D721Med (cell line): ENCODE measurements around the gene BTC.

Experiments
- DNase-seq: peaks from one replicate; pipeline ENCODE4 v3.0.0; 2011; ENCODE audit warnings: low spot score; ENCODE audit not compliant: insufficient read length
- FAIRE-seq: peaks from 2 replicates; lab custom pipeline; 2011; peaks lifted over from hg19 to GRCh38; lab: Jason Lieb, UNC
- TF ChIP-seq, protein P1 (sequence below): IDR thresholded peaks from 2 replicates; pipeline ENCODE4 v1.5.1; 2012; ENCODE audit warnings: mild to moderate bottlenecking, control low read depth; ENCODE audit not compliant: insufficient read depth; ENCODE audit errors: missing control alignments

Gene BTC

DNA sequence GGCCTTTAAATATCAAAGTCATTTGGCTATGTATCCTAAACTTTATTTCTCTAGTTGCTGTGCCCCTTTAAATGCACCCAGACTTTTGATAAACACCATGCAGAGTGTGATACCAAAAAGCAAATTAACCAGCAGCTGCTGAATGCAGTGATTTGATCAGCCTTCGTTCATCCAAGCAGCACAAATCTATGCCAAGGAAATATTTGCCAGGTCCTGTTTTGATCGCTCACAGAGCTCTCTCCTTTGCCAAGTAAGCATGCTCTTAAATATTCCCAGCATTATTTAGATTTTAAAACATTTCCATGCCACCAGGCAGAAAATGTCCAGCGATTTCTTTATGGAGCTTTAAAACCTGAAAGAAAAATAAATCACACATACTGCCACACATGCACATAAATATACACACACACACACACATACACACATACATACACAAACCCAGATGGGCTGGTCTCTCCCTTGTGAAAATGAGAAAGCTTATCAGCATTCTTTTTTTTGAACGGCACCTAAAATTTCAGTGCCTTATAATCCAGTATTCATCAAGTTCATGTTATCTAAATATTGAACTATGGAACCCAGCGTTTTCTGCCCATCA, 35.7 kb downstream of the BTC start:
- no peak for FAIRE-seq
- no peak for DNase-seq
- TF ChIP-seq, protein P1, sequence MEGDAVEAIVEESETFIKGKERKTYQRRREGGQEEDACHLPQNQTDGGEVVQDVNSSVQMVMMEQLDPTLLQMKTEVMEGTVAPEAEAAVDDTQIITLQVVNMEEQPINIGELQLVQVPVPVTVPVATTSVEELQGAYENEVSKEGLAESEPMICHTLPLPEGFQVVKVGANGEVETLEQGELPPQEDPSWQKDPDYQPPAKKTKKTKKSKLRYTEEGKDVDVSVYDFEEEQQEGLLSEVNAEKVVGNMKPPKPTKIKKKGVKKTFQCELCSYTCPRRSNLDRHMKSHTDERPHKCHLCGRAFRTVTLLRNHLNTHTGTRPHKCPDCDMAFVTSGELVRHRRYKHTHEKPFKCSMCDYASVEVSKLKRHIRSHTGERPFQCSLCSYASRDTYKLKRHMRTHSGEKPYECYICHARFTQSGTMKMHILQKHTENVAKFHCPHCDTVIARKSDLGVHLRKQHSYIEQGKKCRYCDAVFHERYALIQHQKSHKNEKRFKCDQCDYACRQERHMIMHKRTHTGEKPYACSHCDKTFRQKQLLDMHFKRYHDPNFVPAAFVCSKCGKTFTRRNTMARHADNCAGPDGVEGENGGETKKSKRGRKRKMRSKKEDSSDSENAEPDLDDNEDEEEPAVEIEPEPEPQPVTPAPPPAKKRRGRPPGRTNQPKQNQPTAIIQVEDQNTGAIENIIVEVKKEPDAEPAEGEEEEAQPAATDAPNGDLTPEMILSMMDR = no peak

- no peak for DNase-seq
- TF ChIP-seq, protein P1 = no peak
- FAIRE-seq = no peak
Observed at GRCh38 chr4:74757136-74757535, 37.2 kb downstream of the BTC start.

DNA sequence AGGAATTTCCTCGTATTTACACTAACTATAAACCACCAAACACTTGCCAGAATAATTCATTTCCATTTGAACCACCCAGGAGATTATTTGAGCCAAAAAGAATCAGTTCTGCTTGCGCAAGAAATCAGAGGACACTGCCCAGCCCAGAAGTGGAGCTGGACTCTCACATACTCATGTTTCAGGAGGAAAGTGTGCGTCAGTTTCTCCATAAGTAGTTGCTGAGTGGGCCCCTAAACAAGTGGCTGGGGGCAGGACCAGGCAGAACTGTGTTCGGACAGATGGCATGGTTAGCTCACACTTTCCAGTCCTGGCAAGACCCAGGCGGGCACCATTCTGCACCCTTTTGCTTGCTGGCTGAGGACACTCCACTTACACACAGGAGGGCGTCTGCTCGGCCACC, 38.8 kb downstream of the BTC start:
- TF ChIP-seq, protein P1 = no peak
- FAIRE-seq (no peak), DNase-seq (no peak)

DNA sequence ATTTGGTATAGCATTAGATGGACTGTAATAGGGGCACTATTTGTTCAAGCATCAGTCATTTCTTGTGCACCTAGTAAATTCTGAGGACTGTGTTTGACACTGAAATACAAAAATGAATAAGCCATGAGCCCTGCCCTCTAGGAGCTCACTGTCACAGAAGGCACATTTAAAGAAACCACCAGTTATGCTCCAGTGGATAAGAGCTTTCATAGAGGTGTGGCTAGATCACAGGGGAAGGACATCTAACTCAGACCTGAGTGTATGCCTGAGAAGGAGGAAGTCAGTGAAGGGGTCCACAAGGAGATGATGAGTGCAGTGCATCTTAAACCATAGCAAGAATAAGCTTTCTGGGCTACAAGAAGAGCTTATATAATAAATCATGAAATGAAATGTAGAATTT, 40.1 kb downstream of the BTC start:
- no peak for FAIRE-seq
- DNase-seq = no peak
- TF ChIP-seq, protein P1 = no peak

DNA sequence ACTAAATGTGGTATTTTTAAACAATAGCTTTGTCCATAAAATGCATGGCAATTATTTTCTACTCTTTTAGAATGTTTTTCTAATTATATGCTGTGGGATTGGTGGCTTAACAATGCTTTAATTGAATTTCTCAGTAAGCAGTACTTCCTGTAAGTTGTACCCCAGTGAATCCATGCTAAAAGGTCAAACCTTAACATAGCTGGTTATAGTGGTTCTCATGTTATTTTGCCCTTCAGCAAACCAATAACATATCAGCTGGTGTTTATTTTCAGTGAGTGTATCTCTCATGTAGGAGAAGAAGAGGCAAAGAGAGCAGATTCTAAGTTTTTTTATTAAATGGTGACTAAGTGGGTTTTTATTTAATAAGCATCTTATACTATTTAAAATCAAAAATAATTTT, 41.5 kb downstream of the BTC start:
- FAIRE-seq = no peak
- TF ChIP-seq, protein P1 = no peak
- DNase-seq = no peak

DNA sequence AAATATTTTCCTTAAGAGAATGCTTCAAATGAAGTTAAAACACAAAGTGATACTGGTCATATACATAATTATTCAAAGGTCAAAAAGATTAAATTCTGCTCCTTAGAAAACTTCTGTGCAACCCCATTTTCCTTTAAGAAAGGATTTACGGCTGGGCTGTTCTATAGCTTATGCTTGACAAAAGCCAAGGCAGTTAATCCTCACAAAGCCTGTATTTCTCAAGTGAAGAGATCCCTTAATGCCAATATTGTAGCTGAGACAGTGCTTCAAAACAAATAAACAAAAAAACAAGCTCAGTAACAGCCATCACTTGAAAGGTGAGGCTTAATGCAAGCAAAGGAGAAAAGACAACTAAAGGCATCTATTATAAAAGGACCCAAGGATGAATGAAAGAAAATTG, 42.5 kb downstream of the BTC start:
- TF ChIP-seq, protein P1 = no peak
- peak; percentile 95 for FAIRE-seq
- no peak for DNase-seq

DNA sequence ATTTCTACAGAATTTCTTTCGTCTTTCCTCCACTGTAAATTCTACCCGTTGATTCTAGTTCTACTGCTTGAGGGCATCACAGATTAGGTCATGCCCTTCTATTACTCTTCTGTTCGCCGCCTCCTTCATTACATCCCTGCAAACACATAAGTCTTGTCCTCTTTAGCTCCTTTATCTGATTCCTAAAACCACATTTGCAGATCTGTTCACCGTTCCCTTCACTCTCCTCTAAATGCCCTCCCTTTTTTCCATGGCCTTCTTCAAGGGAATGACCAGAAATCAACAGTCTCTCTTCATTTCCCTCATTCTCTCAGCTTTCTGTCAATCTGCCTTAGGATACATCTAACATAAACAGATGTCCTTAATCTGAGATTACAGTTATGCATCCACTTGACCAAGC, 43.1 kb downstream of the BTC start:
- FAIRE-seq = peak; percentile 97
- DNase-seq = no peak
- TF ChIP-seq, protein P1 = no peak
